Right lobe of liver (tissue), 4 donors: ENCODE data around the gene CCL27.

ENCODE experiments used
- CTCF ChIP-seq, 4 donors: fragments of 200-600 bp in 3 of 4; fragments of 450-650 bp in 1 of 4; IDR thresholded peaks; one replicate each; pipeline versions ENCODE4 v1.5.1 to v1.8.0; 2016 to 2022; ENCODE audit warnings: antibody characterized with exemption in 4 of 4, mild to moderate bottlenecking in 2 of 4
- POLR2A ChIP-seq: fragments of 450-650 bp; IDR thresholded peaks from one replicate; pipeline ENCODE4 v1.6.1; 2017; ENCODE audit warnings: antibody characterized with exemption, mild to moderate bottlenecking
- donor health status: DM: no; HTN: no; CAD: no.
- donor health status: DM: no; HTN: no; CAD: no.
- donor health status: DM: no; HTN: yes; CAD: no.

GRCh38 chr9:34688329-34689115, 26.1 kb upstream of the CCL27 start:
- no peak for TF ChIP-seq CTCF (IDR thresholded peaks at IDR 0.05)
- TF ChIP-seq POLR2A = no peak
